Left renal cortex interstitium (tissue), 4 donors: ENCODE data around the gene FYB1. TPM values are rescaled to one million over a fixed set of nuclear protein-coding genes. Genes with fewer than 3 reads are reported as not detected.

Experiments used
- DNase-seq, 4 donors: peaks; one replicate each; pipeline ENCODE4 v3.0.0-alpha.2; 2013; ENCODE audit warnings: low read depth in 4 of 4, low spot score in 2 of 4, missing footprints in 1 of 4
- polyA plus RNA-seq, 4 donors: library from polyadenylated mRNA; unstranded; fragments of 120-200 nt; gene quantifications; one replicate each; pipeline ENCODE4 v1.2.1, GENCODE V29; 2013; ENCODE audit not compliant: insufficient read length in 4 of 4

FYB1 gene
- polyA plus RNA-seq, 4 donors, result 2.8 to 6.0 (median 3.7) TPM

DNA sequence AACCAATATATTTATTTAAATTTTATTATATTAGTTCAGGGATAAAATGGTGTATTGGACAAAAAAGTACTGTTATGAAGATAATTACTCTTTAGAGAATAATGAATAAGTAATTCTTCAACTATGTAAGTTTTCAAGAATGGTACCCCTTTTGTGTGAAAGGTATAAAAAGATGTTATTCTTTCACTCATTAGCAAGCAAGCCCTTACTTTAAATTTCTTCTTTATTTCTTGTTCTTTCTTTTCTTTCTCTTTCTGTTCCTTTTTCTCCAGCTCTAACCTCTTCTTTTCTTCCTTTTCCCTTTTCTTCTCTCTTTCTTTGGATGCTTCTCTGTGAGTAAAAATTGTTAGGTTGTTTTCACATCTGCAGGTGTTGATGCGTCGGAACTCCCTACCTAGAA is 82.0 kb downstream of the FYB1 start:
- no peak for DNase-seq

DNA sequence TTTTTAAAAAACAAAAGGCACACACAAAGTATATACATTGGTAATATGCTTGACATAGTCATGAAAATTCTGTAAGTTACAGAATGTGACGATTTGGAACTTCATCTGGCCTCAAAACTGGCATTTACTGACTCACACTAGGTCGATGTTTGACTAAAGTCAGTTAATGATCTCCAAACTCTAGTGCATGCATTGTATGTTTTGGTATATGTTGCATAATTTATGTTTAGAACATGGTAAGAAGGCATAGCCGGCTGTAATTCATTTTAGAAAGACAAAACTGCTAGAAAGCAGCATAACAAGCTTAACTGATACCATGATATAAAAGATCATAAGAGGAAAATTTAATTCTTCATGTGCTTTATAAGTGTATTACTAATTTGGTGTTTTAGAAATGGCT is 86.6 kb downstream of the FYB1 start:
- DNase-seq, result peak in 1 of 4 donors; percentile 8

DNA sequence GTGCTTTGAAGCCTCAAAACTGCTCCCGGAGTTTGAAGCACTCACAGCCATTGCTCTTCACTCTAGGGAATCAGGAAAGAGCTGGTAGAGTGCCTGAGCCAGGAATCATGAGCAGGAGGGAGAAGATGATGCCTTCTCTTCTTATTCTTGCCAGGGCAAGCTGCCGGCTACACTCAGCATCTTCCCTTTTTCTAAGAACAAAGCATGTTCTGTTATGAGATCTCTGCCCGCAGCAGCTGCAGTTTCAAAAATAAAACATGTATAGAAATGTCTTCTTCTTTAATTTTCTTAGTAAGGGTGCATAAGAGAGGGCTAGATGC is 87.3 kb downstream of the FYB1 start:
- no peak for DNase-seq

DNA sequence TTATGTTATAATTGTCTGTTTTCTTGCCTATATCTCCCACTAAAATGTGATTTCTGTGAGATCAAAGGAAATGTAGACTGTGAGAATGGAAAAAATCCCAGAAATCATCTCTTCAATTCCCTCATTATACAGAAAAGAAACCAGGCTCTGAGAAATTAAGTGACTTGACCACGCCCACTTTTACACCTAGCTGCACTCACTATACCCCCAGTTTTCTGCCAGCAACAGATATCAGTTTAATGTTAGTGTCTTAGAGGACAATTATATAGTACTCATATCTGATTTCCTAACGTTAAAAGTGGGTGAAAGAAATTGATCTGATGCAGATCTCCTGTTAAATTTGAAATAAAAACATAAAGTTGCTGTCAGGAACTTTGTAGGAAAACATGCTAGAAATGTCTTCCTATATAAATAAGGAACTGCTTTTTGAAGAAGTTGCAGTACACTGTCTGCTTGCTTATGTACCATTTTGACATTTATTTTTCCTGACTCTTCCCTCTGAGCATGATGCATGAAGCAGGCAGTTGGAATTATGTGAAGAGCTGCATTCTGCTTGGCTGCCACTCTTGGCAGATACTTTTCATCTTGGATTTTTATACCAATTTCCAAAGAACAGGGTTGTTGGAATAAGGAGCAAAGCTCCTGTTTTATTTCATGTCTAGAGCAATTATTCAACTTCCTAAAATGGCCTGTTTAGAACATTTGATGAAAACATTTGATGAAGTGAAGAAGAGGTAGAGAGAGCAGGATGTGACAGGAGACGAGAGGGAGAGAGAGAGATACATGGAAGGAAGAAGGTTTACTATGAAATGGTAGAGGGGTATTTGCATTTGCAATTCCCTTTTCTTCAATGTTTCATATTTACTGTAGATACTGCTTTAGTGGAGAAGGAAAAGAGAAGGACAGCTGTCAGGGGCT is 87.9 kb downstream of the FYB1 start:
- no peak for DNase-seq

DNA sequence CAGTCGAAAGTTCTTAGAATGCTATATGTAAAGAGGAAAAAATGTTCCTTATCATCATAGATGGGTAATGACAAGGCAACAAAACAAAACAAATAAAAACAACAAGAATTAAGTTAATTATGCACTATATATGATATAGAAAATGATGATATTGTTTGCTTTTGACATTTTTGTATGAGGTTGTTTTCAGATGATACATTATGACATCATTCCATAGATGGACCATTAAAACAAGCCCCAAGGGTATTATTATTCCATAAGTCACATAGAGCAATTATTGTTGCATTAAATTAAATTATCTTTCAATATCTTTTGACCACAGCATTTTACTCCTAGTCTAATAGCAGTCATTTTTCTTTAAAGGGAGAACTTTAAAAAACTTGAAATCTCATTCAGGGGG is 88.6 kb downstream of the FYB1 start:
- no peak for DNase-seq

DNA sequence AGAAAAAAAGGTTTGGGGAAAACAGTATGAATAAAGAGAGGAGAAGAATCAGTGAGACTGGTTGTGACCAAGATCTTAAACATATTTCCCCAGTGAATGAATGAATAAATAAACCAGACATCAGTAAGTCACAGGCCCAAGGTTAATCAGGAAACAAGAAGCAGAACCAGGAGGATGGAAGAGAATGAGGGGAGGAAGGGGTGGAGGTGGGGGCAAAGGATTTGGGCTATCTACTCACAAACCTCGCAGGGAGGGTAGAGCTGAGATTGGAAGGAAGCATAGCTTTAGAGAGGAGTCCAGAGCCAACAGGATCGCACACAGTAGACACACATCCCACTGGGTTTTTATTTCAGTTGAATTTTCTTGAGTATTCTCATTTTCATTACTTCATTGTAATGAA is 97.4 kb downstream of the FYB1 start:
- DNase-seq, result no peak

DNA sequence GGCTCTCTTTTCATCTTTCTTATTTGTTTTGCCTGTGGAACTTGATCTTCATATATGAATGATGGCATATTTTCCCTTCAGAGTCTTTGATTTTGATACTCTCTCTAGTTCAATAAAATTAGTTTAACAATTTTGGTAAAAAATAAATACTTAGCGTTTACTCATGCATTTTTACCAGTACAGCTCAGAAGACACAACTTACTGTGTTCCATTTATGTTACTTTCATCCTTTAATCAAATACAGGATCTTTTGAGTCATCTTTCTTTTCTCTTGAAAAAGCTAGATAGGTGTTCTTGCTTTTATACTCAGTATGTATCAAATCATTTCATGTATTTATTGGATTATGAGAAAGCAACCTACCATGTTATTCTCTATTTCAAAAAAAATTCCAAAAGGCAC is 98.0 kb downstream of the FYB1 start:
- DNase-seq, result no peak

DNA sequence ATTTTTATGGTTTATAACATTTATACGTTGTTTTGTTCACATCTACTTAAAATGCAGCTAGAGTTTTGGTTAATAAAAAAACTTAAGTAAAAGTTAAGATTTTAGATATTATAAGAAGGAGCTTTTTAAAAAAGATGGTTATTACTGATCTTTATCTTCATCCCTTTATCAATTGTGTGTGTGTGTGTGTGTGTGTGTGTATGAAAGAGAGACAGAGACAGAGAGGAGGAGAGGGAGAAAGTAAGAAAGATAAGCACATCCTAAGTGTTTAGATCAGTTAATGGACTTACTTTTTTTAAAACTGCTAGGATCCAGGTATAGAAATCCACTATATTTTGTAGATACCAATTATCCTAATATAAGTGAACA is 99.3 kb downstream of the FYB1 start:
- no peak for DNase-seq

DNA sequence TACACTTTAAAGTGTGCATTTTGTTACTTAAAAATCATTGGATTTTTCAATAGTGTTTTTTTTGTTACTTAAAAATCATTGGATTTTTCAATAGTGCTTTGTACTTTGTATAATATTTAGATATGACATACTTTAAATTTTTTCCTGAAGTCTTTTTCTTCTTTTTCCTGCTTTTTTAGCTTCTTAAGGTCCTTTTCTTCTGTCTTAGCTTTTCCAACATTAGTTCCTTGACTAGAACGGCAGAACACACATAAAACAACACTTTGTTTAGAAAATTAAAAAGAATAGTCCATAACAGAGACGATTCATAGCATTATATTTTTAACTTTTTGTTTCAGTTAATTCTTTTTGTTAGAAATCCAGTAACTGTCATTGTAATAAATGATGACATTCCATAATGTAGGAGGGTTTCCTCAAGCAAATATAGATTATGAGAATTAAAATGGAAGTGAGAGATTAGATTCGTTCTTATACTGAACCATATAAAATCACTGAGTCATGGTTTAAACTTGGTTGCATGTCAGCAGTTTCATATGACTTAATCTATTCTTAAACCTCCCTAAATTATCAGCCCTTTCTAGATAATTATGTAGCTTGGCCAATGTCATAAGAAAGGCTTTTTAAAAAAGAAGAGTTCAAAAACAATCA is 99.8 kb downstream of the FYB1 start:
- DNase-seq, result no peak

DNA sequence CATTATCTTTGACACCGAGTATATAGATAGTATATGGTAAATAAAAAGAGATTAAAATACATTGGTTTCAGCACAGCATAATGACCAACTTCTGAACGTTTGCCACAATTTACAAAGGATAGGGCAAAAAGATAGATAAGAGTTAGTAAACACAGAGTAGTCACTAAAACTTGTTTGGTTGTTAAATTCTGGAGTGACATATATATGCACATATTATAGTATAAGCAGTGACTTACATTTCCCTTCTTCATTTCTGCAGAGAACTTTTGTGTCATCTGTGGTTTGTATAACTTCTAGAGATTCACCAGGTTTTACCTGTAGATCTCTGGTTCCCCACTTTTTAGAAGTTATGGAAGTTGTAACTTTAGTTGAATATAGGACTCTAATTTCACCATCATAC is 100.7 kb downstream of the FYB1 start:
- no peak for DNase-seq

DNA sequence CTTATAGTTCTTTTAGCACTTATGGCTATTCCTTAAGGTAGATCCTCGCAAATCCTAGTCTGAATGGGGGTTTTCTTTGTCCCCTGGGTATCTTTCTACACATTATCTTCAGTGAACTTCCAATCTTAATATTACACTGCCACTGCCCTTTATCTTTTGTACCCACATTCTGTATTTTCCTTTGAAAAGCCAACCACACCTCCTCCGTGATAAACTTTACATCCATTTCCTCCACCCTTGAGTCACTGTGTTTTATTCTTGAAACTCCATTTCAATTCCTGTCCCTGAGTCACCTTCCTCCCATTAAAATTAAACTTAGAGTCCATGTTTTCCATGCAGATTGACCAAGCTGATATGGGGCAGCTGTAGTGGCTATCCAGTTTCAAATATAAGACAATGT is 102.0 kb downstream of the FYB1 start:
- DNase-seq, result no peak

DNA sequence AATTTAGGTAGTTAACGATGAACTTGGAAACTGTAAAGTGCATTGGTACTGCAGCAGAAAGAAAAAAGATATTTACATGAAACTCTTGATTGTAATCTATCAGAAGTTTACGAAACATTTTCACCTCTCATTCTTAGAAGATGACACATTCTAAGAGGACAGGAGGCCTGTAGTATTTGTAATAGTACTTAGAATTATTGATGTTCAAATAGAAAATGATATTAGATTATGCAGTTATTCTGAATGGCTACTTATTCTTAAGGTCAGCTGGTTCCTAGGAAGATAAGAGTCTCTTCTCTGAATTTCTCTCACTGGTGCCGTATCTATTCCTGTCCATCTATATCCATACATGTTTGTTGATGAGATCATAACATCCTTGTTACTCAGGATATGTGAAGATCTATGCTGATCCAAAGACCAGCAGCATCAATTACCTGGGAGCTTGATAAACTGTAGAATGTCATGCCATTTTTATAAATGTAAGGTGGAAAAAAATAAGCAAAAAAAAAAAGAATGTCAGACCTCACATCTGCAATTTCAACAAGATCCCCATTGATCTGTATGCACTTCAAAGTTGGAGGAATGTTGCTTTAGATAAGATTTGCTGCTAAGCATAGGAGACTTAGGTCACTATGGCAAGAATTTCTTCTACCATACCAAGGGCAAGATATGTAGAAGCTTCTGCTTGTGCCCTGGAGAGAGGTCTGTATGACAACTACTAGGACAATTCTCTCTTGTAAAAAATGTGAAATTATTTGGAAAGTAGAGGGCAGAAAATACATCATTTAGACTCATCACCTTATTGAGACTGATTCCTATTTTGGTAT is 102.8 kb downstream of the FYB1 start:
- no peak for DNase-seq

DNA sequence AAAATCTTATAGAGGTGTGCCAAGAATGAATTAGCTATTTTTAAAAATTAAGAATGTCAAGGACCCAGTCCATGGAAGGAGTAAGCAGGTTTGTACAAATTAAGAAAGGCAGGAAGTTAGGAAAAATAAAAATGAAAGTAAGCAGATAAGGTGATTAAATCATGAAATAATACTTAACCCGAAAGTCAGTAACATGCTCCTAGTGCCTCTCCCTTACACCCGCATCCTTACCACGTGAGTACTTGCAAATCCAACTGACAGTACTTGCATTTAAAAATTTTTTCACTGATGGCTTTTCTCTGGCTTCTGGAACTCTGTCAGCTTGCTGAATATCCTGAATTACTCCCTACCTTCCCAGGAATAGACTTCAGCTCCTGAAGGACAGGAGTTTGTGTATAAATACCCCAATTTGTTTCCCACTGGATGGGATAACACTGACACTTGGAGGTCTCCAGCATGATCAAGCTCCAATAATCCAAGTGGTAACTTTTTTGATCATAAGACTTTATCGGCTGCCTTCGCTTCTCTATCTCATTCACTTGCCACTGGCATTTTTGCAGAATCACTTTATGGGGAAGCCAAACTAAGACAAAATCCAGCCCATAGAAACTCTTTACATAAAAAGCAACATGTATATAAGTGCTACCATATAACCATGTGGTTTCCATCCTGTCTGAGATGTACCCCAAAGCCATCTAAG is 103.6 kb downstream of the FYB1 start:
- no peak for DNase-seq

DNA sequence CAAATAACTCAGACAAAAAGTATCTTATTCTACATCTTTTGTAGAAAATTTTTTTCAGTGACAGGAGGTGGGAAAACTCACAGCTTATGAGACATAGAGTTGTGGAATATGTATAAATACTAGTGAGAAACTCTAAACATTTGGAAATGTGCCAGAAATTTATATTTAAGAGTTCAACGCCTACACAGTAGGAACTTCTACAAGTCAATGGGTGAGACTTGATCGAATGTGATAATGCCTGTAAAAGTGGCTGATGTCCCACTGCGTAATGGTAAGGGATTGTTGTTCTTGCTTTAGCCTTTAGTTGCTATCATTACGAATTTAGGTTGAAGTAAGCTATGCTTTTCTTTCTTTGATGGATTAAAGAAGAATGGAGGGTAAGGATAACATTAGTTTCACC is 105.2 kb downstream of the FYB1 start:
- no peak for DNase-seq

DNA sequence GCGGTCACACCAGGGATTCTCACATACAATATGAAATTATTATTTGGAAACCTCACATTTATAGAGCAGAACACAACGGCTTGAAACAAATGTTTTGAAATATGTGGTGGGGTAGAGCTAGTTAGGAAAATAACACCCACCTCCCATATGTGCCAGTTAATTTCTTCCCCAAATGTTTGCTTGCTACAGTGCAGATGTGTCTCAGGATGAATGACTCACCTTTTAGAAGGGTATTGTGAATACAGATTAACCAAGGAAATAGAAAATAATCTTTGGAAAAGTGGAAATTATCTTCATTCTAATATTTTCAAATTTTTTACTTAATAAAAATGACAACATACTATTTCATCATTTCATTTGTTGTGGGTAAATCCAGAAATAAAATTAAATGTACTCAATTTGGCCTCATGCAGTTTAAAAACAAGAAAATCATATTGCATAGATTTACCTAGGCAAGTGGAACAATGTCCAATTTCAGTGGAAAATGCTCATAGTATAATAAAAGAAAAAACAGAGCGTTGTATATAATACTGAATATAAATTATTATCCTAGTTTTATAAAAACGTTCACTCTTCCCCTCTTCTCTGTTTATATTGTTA is 105.9 kb downstream of the FYB1 start:
- DNase-seq, result no peak

DNA sequence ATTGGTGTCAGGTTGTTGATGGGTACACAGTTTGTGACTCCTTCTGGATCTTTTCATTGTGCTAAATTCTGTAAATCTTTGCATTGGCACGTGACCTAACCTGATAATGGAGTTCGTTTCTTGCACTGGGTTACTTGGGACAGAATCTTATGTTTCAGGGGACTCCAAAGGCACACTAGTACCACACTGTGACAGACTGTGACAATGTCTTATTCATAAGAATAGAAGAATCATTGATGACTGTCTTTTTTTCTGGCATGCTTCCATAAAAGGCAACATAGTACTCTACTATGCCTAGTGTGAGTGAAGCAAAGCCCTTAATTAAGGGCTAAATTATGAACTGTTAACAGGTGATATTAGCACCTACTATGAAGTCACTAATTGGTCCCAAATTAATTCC is 109.8 kb downstream of the FYB1 start:
- no peak for DNase-seq

DNA sequence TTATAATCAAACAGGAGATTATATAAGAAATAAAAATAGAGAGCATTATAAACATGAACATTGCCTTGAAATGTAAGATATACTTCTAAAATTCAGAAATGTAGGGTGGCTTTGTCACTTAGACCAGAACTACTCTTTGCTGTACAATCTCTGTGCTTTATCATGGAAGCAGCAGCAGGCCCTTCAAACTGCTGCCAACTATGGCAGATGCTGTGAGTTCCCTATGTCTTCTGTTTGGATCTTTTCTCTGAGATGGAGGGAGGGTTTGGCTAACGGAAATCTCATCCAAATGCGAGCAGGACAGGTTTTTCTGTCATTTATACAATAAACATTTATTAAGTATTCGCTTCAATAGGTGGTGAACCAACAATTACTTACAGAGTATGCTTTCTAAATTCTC is 110.4 kb downstream of the FYB1 start:
- DNase-seq, result no peak

DNA sequence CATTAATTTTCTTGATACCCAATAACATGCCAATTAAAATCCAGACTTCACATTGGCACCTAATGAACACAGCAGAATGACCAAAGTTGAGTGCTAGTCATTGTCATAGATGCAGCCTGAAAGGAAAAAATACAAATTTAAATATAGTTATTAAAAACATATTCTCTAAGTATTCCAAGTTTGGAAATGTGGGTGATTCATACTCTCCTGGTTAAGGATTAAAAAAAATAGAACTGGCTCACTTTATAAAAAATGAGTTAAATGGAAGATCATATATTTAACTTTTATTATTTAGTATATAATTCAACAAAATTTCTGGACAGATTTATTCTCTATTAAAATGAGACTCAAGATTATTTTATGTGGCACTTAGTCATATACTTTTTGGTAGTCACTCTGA is 112.0 kb downstream of the FYB1 start:
- no peak for DNase-seq

DNA sequence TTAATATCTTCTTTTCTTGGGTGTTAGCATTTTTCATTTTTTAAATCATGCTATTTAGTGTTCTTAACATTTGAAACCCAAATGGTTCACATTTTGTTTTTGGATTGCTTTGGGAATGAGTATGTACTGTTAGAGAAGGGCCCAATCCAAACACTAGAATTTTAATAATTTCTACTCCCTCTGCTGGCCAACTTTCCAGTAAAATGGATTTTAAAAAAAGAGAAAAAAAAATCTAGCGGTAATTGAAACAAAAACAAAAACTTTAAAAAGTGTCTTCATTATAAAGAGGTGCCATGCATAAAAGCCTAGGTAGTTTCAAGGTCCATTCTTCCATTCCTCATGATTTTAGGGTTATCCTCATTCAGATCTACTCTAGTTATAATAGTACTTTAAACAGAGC is 113.0 kb downstream of the FYB1 start:
- no peak for DNase-seq

DNA sequence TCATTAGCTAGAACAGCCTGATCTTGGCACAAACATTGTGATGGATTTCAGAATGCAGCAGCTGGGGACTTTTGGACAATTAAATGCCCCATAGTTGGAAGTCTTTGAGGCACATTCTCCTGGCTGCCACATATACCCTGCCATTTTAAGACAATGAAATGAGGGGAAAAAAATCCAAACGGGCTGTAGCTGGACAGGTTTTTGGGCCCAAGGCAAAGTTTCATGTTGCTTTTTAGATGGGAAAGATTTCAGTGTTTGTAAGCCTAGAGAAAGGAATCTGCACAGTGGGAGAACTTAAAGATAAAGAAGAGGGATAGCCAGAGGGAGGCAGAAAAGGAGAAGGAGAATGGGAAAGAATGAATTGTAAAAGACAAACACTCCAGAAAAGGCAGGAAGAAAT is 115.1 kb downstream of the FYB1 start:
- DNase-seq, result no peak
